Psoas muscle (tissue), 8 donors: ENCODE data around the gene EEFSEC. TPM values are rescaled to one million over a fixed set of nuclear protein-coding genes. Genes with fewer than 3 reads are reported as not detected.
A peak's percentile ranks its signal among the peaks of the same experiment; 100 is the strongest.

ENCODE experiments used
- ATAC-seq, 4 donors: fragments of 200-7000 bp; cut with Tn5 transposase; one replicate each; pipeline ENCODE4 v1.9.1; 2020; ENCODE audit warnings: moderate library complexity in 3 of 4, mild to moderate bottlenecking in 2 of 4
- DNase-seq, 2 donors: peaks; one replicate each; pipeline ENCODE4 v3.0.0-alpha.2; 2020
- H3K27ac ChIP-seq: fragments of 200-600 bp; one replicate; pipeline ENCODE4 v1.8.0; 2022
- H3K27me3 ChIP-seq, 3 donors: fragments of 200-600 bp in 1 of 3; one replicate each; pipeline versions ENCODE4 v1.6.1 to v1.8.0; 2013 to 2022; ENCODE audit warnings: low read length in 2 of 3, mild to moderate bottlenecking in 2 of 3, moderate library complexity in 1 of 3; ENCODE audit not compliant: insufficient read depth in 3 of 3
- H3K36me3 ChIP-seq, 2 donors: fragments of 200-600 bp in 1 of 2; one replicate each; pipeline versions ENCODE4 v1.6.1 to v1.8.0; 2013 to 2022; ENCODE audit warnings: low read depth in 1 of 2, mild to moderate bottlenecking in 1 of 2, moderate library complexity in 1 of 2; ENCODE audit not compliant: insufficient read depth in 1 of 2
- H3K4me1 ChIP-seq: fragments of 200-600 bp; one replicate; pipeline ENCODE4 v1.8.0; 2022
- H3K4me3 ChIP-seq: fragments of 200-600 bp; one replicate; pipeline ENCODE4 v1.8.0; 2022; ENCODE audit warnings: mild to moderate bottlenecking
- H3K9me3 ChIP-seq: fragments of 200-600 bp; one replicate; pipeline ENCODE4 v1.8.0; 2022
- CTCF ChIP-seq: fragments of 200-600 bp; IDR thresholded peaks from one replicate; pipeline ENCODE4 v1.8.0; 2022; ENCODE audit warnings: antibody characterized with exemption
- WGBS, 3 donors: extraction: QIAGEN DNeasy Blood & Tissue Kit; methylation state at CpG; one replicate each; pipeline versions ENCODE4 v1.1.6 to v1.1.7; 2013; 5-methylcytosine and 5-hydroxymethylcytosine counted together
- intact Hi-C, 2 donors: fragments of 100-400 bp; cut with DNase I; formaldehyde crosslinking; loops; one replicate each; pipeline versions ENCODE4 v1.11.0 to v1.14.2; 2022
- polyA plus RNA-seq, 3 donors: library from polyadenylated mRNA; stranded (reverse); fragments of 200-250 nt; gene quantifications; one replicate each; pipeline ENCODE4 v1.2.3, GENCODE V29; 2013
- total RNA-seq, 4 donors: library from RNA; stranded (reverse); fragmentation: NEBNext Ultra II Directional in 2 of 4; extraction: Animal tissue kit (Norgen Biotek cat#: 25700) in 2 of 4; gene quantifications; one replicate each; pipeline versions ENCODE4 v1.2.1 to v1.2.4, GENCODE V29; 2021 to 2023
- donor health status: healthy with polysubstance abuse.
- donor health status: DM: no; HTN: no; CAD: no; lungs with moderate emphysema.
- donor health status: Bipolar disorder and iron deficiency.
- donor health status: healthy.
- donor health status: DM: yes; HTN: yes; CAD: no.
- donor health status: DM: no; HTN: no; CAD: no.
- donor health status: DM: no; HTN: no; CAD: no.
- donor health status: DM: yes; HTN: yes; CAD: no.

EEFSEC gene
- total and polyA plus RNA-seq, 7 donors: 10.7 to 18.9 (median 14.0) TPM

GRCh38 chr3:128330214-128330842 is 177.0 kb downstream of the EEFSEC start:
- no peaks in the 10 kb centered on the region for H3K4me1 ChIP-seq
- 92 to 96% (median 95%) methylated on average over 13 of the region's 13 CpGs for WGBS, 3 donors
- no peaks in the 10 kb centered on the region for H3K36me3 ChIP-seq
- no peak for TF ChIP-seq CTCF
- ATAC-seq: no peak
- no peaks in the 10 kb centered on the region for H3K27me3 ChIP-seq
- DNase-seq: no peak
- H3K9me3 ChIP-seq: no peaks in the 10 kb centered on the region
- H3K4me3 ChIP-seq: no peak overlapping the region
- intact Hi-C loops: no loop called here
- no peak overlapping the region for H3K27ac ChIP-seq

GRCh38 chr3:128334086-128334645 is 180.9 kb downstream of the EEFSEC start:
- Histone ChIP-seq H3K4me3 (no peak overlapping the region), H3K4me1 (peaks cover 6% of the 10 kb centered on the region), H3K27ac (no peak overlapping the region), H3K27me3 (no peaks in the 10 kb centered on the region), H3K9me3 (no peaks in the 10 kb centered on the region), H3K36me3 (no peaks in the 10 kb centered on the region)
- DNase-seq: peak in 1 of 2 donors; percentile 45
- no peak for ATAC-seq
- 74 to 81% (median 76%) methylated on average over 8 of the region's 8 CpGs for WGBS, 3 donors
- intact Hi-C loops: no loop called here
- TF ChIP-seq CTCF: no peak

GRCh38 chr3:128334766-128335165 is 181.5 kb downstream of the EEFSEC start:
- intact Hi-C loops: no loop called here
- DNase-seq: peak in 1 of 2 donors; percentile 12
- Histone ChIP-seq H3K4me1 (peaks cover 10% of the 10 kb centered on the region), H3K27me3 (no peaks in the 10 kb centered on the region), H3K9me3 (no peaks in the 10 kb centered on the region), H3K27ac (no peak overlapping the region), H3K36me3 (no peaks in the 10 kb centered on the region), H3K4me3 (no peak overlapping the region)
- TF ChIP-seq CTCF: no peak
- WGBS, 3 donors: 92 to 100% (median 94%) methylated on average over 3 of the region's 3 CpGs
- ATAC-seq: no peak

- intact Hi-C loops: no loop called here
- no peak for ATAC-seq
- TF ChIP-seq CTCF: no peak
- Histone ChIP-seq H3K4me1 (peaks cover 10% of the 10 kb centered on the region), H3K27ac (no peak overlapping the region), H3K36me3 (no peaks in the 10 kb centered on the region), H3K4me3 (no peak overlapping the region), H3K27me3 (no peaks in the 10 kb centered on the region), H3K9me3 (no peaks in the 10 kb centered on the region)
- DNase-seq: peak in 1 of 2 donors; percentile 29
- WGBS, 3 donors: 81 to 82% (median 81%) methylated on average over 5 of the region's 5 CpGs
Observed at GRCh38 chr3:128335621-128336296, 182.5 kb downstream of the EEFSEC start.
